ENCODE results near the gene BACH2.
"Not testable (repeated sequence)": the region's sequence is repeated elsewhere in the genome, so short reads cannot be mapped to it uniquely, and the experiment has no call there.

Gene BACH2

GRCh38 chr6:90136837-90137568 is 159.6 kb downstream of the BACH2 start:
- Histone ChIP-seq H4K20me1 (ENCODE audit: insufficient read depth) (no peaks in the 10 kb centered on the region), H3K9ac (no peak overlapping the region), H3K27me3 (ENCODE audit: insufficient read depth, low read depth) (no peaks in the 10 kb centered on the region), H3K4me3 (IDR thresholded peaks at IDR 0.05; ENCODE audit: insufficient read depth, low read depth, low read length) (no peak overlapping the region), H3K36me3 (ENCODE audit: insufficient read depth) (no peaks in the 10 kb centered on the region), H2AFZ (ENCODE audit: low read depth) (no peak overlapping the region), H3K79me2 (ENCODE audit: insufficient read depth, low read depth) (no peaks in the 10 kb centered on the region), H3K27ac (no peak overlapping the region), H3K4me2 (no peak overlapping the region), H3K4me1 (ENCODE audit: low read depth, poor library complexity, severe bottlenecking) (no peaks in the 10 kb centered on the region)
- no peak for TF ChIP-seq CTCF (conservative IDR thresholded peaks at IDR 0.05; ENCODE audit: low read depth, low read length)

GRCh38 chr6:90136176-90136575 is 160.5 kb downstream of the BACH2 start:
- Histone ChIP-seq H3K9ac (no peak overlapping the region), H3K27ac (no peak overlapping the region), H3K4me2 (no peak overlapping the region), H3K4me3 (IDR thresholded peaks at IDR 0.05; ENCODE audit: insufficient read depth, low read depth, low read length) (no peak overlapping the region), H4K20me1 (ENCODE audit: insufficient read depth) (no peaks in the 10 kb centered on the region), H3K36me3 (ENCODE audit: insufficient read depth) (no peaks in the 10 kb centered on the region), H3K27me3 (ENCODE audit: insufficient read depth, low read depth) (no peaks in the 10 kb centered on the region), H2AFZ (ENCODE audit: low read depth) (no peak overlapping the region), H3K79me2 (ENCODE audit: insufficient read depth, low read depth) (no peaks in the 10 kb centered on the region), H3K4me1 (ENCODE audit: low read depth, poor library complexity, severe bottlenecking) (no peaks in the 10 kb centered on the region)
- no peak for TF ChIP-seq CTCF (conservative IDR thresholded peaks at IDR 0.05; ENCODE audit: low read depth, low read length)

- Histone ChIP-seq H3K27ac (no peak overlapping the region), H3K9ac (no peak overlapping the region), H4K20me1 (ENCODE audit: insufficient read depth) (no peaks in the 10 kb centered on the region), H3K4me2 (no peak overlapping the region), H3K79me2 (ENCODE audit: insufficient read depth, low read depth) (no peaks in the 10 kb centered on the region), H3K4me3 (IDR thresholded peaks at IDR 0.05; ENCODE audit: insufficient read depth, low read depth, low read length) (no peak overlapping the region), H3K27me3 (ENCODE audit: insufficient read depth, low read depth) (no peaks in the 10 kb centered on the region), H3K36me3 (ENCODE audit: insufficient read depth) (no peaks in the 10 kb centered on the region), H2AFZ (ENCODE audit: low read depth) (no peak overlapping the region), H3K4me1 (ENCODE audit: low read depth, poor library complexity, severe bottlenecking) (no peaks in the 10 kb centered on the region)
- TF ChIP-seq CTCF (conservative IDR thresholded peaks at IDR 0.05; ENCODE audit: low read depth, low read length) = no peak
These were observed 161.0 kb downstream of the BACH2 start for GRCh38 chr6:90135667-90136066.

GRCh38 chr6:90133664-90134063 is 163.0 kb downstream of the BACH2 start:
- H3K9ac ChIP-seq; H3K79me2 ChIP-seq (ENCODE audit: insufficient read depth, low read depth); H3K4me1 ChIP-seq (ENCODE audit: low read depth, poor library complexity, severe bottlenecking); H3K36me3 ChIP-seq (ENCODE audit: insufficient read depth); H4K20me1 ChIP-seq (ENCODE audit: insufficient read depth); H3K4me2 ChIP-seq; H3K4me3 ChIP-seq (IDR thresholded peaks at IDR 0.05; ENCODE audit: insufficient read depth, low read depth, low read length); H3K27me3 ChIP-seq (ENCODE audit: insufficient read depth, low read depth); H3K27ac ChIP-seq; H2AFZ ChIP-seq (ENCODE audit: low read depth): not testable (repeated sequence)

GRCh38 chr6:90131614-90132423 is 164.8 kb downstream of the BACH2 start:
- no peak overlapping the region for H3K9ac ChIP-seq
- no peaks in the 10 kb centered on the region for H3K36me3 ChIP-seq (ENCODE audit: insufficient read depth)
- no peaks in the 10 kb centered on the region for H3K4me1 ChIP-seq (ENCODE audit: low read depth, poor library complexity, severe bottlenecking)
- no peaks in the 10 kb centered on the region for H4K20me1 ChIP-seq (ENCODE audit: insufficient read depth)
- no peaks in the 10 kb centered on the region for H3K79me2 ChIP-seq (ENCODE audit: insufficient read depth, low read depth)
- TF ChIP-seq CTCF (conservative IDR thresholded peaks at IDR 0.05; ENCODE audit: low read depth, low read length) = no peak
- H3K4me2 ChIP-seq = no peak overlapping the region
- no peak overlapping the region for H3K4me3 ChIP-seq (IDR thresholded peaks at IDR 0.05; ENCODE audit: insufficient read depth, low read depth, low read length)
- H3K27ac ChIP-seq = no peak overlapping the region
- no peak overlapping the region for H2AFZ ChIP-seq (ENCODE audit: low read depth)
- no peaks in the 10 kb centered on the region for H3K27me3 ChIP-seq (ENCODE audit: insufficient read depth, low read depth)
